HepG2 (cell line): ENCODE measurements around the gene PNKD. TPM values are rescaled to one million over a fixed set of nuclear protein-coding genes. Genes with fewer than 3 reads are reported as not detected.
A peak's percentile ranks its signal among the peaks of the same experiment; 100 is the strongest.

Experiments
- AHR ChIP-seq: IDR thresholded peaks from 2 replicates; pipeline ENCODE4 v1.6.1; 2018; ENCODE audit warnings: missing genetic modification reagents, missing compliant biosample characterization
- ERF ChIP-seq: IDR thresholded peaks from 2 replicates; pipeline ENCODE4 v1.6.1; 2018; ENCODE audit warnings: missing biosample characterization, missing genetic modification reagents
- ETV5 ChIP-seq: IDR thresholded peaks from 2 replicates; pipeline ENCODE4 v1.6.1; 2018; ENCODE audit warnings: missing biosample characterization, missing genetic modification reagents, inconsistent platforms, borderline replicate concordance
- ETV6 ChIP-seq: sonication (generic); formaldehyde crosslinking; conservative IDR thresholded peaks from 2 replicates; pipeline ENCODE4 v1.4.0; 2020; ENCODE audit warnings: missing genetic modification reagents
- FOSL1 ChIP-seq: sonication (generic); formaldehyde crosslinking; IDR thresholded peaks from 2 replicates; pipeline ENCODE4 v1.9.0; 2021; ENCODE audit warnings: missing genetic modification reagents, borderline replicate concordance
- HOXA7 ChIP-seq: sonication (generic); formaldehyde crosslinking; IDR thresholded peaks from 2 replicates; pipeline ENCODE4 v1.8.1; 2022; ENCODE audit warnings: mild to moderate bottlenecking, missing genetic modification reagents, moderate library complexity
- KDM4B ChIP-seq: sonication (generic); formaldehyde crosslinking; IDR thresholded peaks from 2 replicates; pipeline ENCODE4 v1.4.0; 2020; ENCODE audit warnings: missing genetic modification reagents
- NFKBIZ ChIP-seq: IDR thresholded peaks from 2 replicates; pipeline ENCODE4 v1.6.1; 2018; ENCODE audit warnings: missing genetic modification reagents, missing compliant biosample characterization
- PAF1 ChIP-seq: IDR thresholded peaks from 2 replicates; pipeline ENCODE4 v1.6.1; 2016; ENCODE audit warnings: missing genetic modification reagents, missing compliant biosample characterization
- POLR2AphosphoS5 ChIP-seq: IDR thresholded peaks from 2 replicates; pipeline ENCODE4 v1.6.1; 2012; ENCODE audit warnings: low read depth, low read length
- SAFB2 ChIP-seq: sonication (generic); formaldehyde crosslinking; IDR thresholded peaks from 2 replicates; pipeline ENCODE4 v1.5.1; 2020; ENCODE audit warnings: missing genetic modification reagents, low read depth, mild to moderate bottlenecking, borderline replicate concordance
- SIN3B ChIP-seq: fragments of 150-350 bp; IDR thresholded peaks from 2 replicates; pipeline ENCODE4 v1.6.1; 2014; ENCODE audit warnings: low read length
- SRSF9 ChIP-seq: fragments of 200-400 bp; formaldehyde crosslinking; IDR thresholded peaks from 2 replicates; pipeline ENCODE4 v1.6.1; 2018; ENCODE audit warnings: borderline replicate concordance, mild to moderate bottlenecking, low read depth, low read length; ENCODE audit not compliant: insufficient read depth, poor library complexity, severe bottlenecking
- ZEB1 ChIP-seq: IDR thresholded peaks from 2 replicates; pipeline ENCODE4 v1.6.1; 2012; ENCODE audit warnings: mild to moderate bottlenecking, low read depth, inconsistent platforms; ENCODE audit not compliant: insufficient replicate concordance
- ZNF20 ChIP-seq: sonication (generic); formaldehyde crosslinking; IDR thresholded peaks from 2 replicates; pipeline ENCODE4 v1.4.0; 2020; ENCODE audit warnings: mild to moderate bottlenecking, moderate library complexity, missing genetic modification reagents
- ZNF260 ChIP-seq: sonication (generic); formaldehyde crosslinking; IDR thresholded peaks from 2 replicates; pipeline ENCODE4 v1.4.0; 2020; ENCODE audit warnings: missing genetic modification reagents, low read depth, mild to moderate bottlenecking, borderline replicate concordance
- ZNF530 ChIP-seq: sonication (generic); formaldehyde crosslinking; IDR thresholded peaks from 2 replicates; pipeline ENCODE4 v1.5.0; 2020; ENCODE audit warnings: low read depth, mild to moderate bottlenecking, missing genetic modification reagents
- ZNF605 ChIP-seq: sonication (generic); formaldehyde crosslinking; IDR thresholded peaks from 2 replicates; pipeline ENCODE4 v1.8.0; 2022; ENCODE audit warnings: mild to moderate bottlenecking, missing genetic modification reagents
- ZNF720 ChIP-seq: sonication (generic); formaldehyde crosslinking; IDR thresholded peaks from 2 replicates; pipeline ENCODE4 v1.4.0; 2020; ENCODE audit warnings: missing genetic modification reagents
- ZNF773 ChIP-seq: sonication (generic); formaldehyde crosslinking; IDR thresholded peaks from 2 replicates; pipeline ENCODE4 v1.4.0; 2020; ENCODE audit warnings: missing genetic modification reagents, borderline replicate concordance
- ZSCAN21 ChIP-seq: sonication (generic); formaldehyde crosslinking; IDR thresholded peaks from 2 replicates; pipeline ENCODE4 v1.8.0; 2022; ENCODE audit warnings: mild to moderate bottlenecking, missing genetic modification reagents, moderate library complexity, borderline replicate concordance
- polyA plus RNA-seq, 8 experiments: library from polyadenylated mRNA; depleted of rRNA in 3 of 8; stranded (reverse) in 7 of 8; unstranded in 1 of 8; fragments of >200 nt; fragmentation: Illumina TruSeq in 4 of 8; extraction: Trizol in 4 of 8; gene quantifications; 2 replicates each; pipeline versions ENCODE4 v1.2.1 to v1.2.3, GENCODE V29; 2011 to 2016; ENCODE audit warnings: low read depth in 4 of 8, missing spikeins in 1 of 8, mixed read lengths in 1 of 8; ENCODE audit not compliant: insufficient read depth in 1 of 8
- total RNA-seq, 5 experiments: library from RNA; depleted of rRNA; stranded (reverse); fragments of >200 nt; fragmentation: Illumina TruSeq; extraction: Trizol; gene quantifications; 2 replicates each; pipeline ENCODE4 v1.2.3, GENCODE V29; 2016; ENCODE audit warnings: low read depth in 1 of 5
- TF ChIP-seq, protein P1 (sequence below): sonication (generic); formaldehyde crosslinking; IDR thresholded peaks from 2 replicates; pipeline ENCODE4 v1.5.0; 2020; ENCODE audit warnings: mild to moderate bottlenecking, low read depth, missing genetic modification reagents, borderline replicate concordance
- TF ChIP-seq, protein P2 (sequence below): sonication (generic); formaldehyde crosslinking; IDR thresholded peaks from 2 replicates; pipeline ENCODE4 v1.4.0; 2020; ENCODE audit warnings: mild to moderate bottlenecking, missing genetic modification reagents
- TF ChIP-seq, protein P3 (sequence below), 2 experiments: fragments of 450-650 bp in 1 of 2; sonication (generic) in 1 of 2; formaldehyde crosslinking; IDR thresholded peaks; 2 replicates each; pipeline versions ENCODE4 v1.5.0 to v1.8.0; 2020 to 2022; ENCODE audit warnings: mild to moderate bottlenecking in 1 of 2, missing genetic modification reagents in 1 of 2

PNKD gene
- total and polyA plus RNA-seq, 2 of the 13 experiments (the other 11 are each of a cell fraction or from before 2014, with no cell fraction given): 55.9 to 80.4 TPM

GRCh38 chr2:218292048-218293014 lies 22.0 kb downstream of the PNKD start, which contains the start of gene TMBIM1 (continued):
- TF ChIP-seq ETV5 (CRISPR knock-in tag) (no peak; the same call in none of the 2 replicates), NFKBIZ (CRISPR knock-in tag) (no peak), ERF (CRISPR knock-in tag) (peak; percentile 68), ZEB1 (no peak), AHR (CRISPR knock-in tag) (peak; percentile 95; the same call in 1 of the 2 replicates), SAFB2 (CRISPR knock-in tag) (peak; percentile 70; the same call in 1 of the 2 replicates), ZNF720 (CRISPR knock-in tag) (no peak), PAF1 (CRISPR knock-in tag) (no peak), SRSF9 (no peak), ZNF605 (CRISPR knock-in tag) (peak; percentile 68), ETV6 (CRISPR knock-in tag) (peak; percentile 66; the same call in 1 of the 2 replicates), ZNF20 (no peak), HOXA7 (no peak), POLR2AphosphoS5 (peak; percentile 80), SIN3B (0 out of 2 replicates have a peak, but pooled peaks have one; percentile 29), ZNF773 (CRISPR knock-in tag) (peak; percentile 86; the same call in 1 of the 2 replicates), KDM4B (CRISPR knock-in tag) (no peak), FOSL1 (CRISPR knock-in tag) (no peak), ZSCAN21 (CRISPR knock-in tag) (no peak), ZNF260 (CRISPR knock-in tag) (no peak), ZNF530 (CRISPR knock-in tag) (no peak)
- TF ChIP-seq, protein P1, sequence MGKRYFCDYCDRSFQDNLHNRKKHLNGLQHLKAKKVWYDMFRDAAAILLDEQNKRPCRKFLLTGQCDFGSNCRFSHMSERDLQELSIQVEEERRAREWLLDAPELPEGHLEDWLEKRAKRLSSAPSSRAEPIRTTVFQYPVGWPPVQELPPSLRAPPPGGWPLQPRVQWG (CRISPR knock-in tag): no peak
- TF ChIP-seq, protein P2, sequence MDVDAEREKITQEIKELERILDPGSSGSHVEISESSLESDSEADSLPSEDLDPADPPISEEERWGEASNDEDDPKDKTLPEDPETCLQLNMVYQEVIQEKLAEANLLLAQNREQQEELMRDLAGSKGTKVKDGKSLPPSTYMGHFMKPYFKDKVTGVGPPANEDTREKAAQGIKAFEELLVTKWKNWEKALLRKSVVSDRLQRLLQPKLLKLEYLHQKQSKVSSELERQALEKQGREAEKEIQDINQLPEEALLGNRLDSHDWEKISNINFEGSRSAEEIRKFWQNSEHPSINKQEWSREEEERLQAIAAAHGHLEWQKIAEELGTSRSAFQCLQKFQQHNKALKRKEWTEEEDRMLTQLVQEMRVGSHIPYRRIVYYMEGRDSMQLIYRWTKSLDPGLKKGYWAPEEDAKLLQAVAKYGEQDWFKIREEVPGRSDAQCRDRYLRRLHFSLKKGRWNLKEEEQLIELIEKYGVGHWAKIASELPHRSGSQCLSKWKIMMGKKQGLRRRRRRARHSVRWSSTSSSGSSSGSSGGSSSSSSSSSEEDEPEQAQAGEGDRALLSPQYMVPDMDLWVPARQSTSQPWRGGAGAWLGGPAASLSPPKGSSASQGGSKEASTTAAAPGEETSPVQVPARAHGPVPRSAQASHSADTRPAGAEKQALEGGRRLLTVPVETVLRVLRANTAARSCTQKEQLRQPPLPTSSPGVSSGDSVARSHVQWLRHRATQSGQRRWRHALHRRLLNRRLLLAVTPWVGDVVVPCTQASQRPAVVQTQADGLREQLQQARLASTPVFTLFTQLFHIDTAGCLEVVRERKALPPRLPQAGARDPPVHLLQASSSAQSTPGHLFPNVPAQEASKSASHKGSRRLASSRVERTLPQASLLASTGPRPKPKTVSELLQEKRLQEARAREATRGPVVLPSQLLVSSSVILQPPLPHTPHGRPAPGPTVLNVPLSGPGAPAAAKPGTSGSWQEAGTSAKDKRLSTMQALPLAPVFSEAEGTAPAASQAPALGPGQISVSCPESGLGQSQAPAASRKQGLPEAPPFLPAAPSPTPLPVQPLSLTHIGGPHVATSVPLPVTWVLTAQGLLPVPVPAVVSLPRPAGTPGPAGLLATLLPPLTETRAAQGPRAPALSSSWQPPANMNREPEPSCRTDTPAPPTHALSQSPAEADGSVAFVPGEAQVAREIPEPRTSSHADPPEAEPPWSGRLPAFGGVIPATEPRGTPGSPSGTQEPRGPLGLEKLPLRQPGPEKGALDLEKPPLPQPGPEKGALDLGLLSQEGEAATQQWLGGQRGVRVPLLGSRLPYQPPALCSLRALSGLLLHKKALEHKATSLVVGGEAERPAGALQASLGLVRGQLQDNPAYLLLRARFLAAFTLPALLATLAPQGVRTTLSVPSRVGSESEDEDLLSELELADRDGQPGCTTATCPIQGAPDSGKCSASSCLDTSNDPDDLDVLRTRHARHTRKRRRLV (CRISPR knock-in tag): no peak
- TF ChIP-seq, protein P3, sequence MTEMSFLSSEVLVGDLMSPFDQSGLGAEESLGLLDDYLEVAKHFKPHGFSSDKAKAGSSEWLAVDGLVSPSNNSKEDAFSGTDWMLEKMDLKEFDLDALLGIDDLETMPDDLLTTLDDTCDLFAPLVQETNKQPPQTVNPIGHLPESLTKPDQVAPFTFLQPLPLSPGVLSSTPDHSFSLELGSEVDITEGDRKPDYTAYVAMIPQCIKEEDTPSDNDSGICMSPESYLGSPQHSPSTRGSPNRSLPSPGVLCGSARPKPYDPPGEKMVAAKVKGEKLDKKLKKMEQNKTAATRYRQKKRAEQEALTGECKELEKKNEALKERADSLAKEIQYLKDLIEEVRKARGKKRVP (CRISPR knock-in tag; IDR thresholded peaks at IDR 0.05): no peak; a peak in 1 of 4 replicates
